Naive thymus-derived CD8-positive, alpha-beta T cell (primary cell): ENCODE data around the gene GSK3B. TPM values are rescaled to one million over a fixed set of nuclear protein-coding genes. Genes with fewer than 3 reads are reported as not detected.

Experiments
- ATAC-seq, 2 donors: fragments of 150-1000 bp; cut with Tn5 transposase in 1 of 2; sonication (Bioruptor Pico), chemical (Tn5 transposase) in 1 of 2; 1 replicate in 1 of 2; 2 replicates in 1 of 2; pipeline ENCODE4 v1.10.0; 2021; ENCODE audit warnings: mild to moderate bottlenecking in 2 of 2, moderate library complexity in 2 of 2
- POLR2A ChIA-PET: fragments of 350-600 bp; sonication (Branson Sonifier 250); formaldehyde crosslinking; loops from one replicate; lab custom pipeline; 2021; ENCODE audit warnings: antibody characterized with exemption; lab: Charles Lee
- DNase-seq, 10 donors: peaks; one replicate each; pipeline versions ENCODE4 v3.0.0 to v3.0.0-alpha.2; 2020 to 2022
- H3K27ac Mint-ChIP-seq, 10 donors: one replicate each; pipeline ENCODE4 v1.8.0; 2020 to 2022; ENCODE audit warnings: mild to moderate bottlenecking in 10 of 10, mixed read lengths in 10 of 10, moderate library complexity in 4 of 10, inconsistent platforms in 1 of 10
- H3K27me3 Mint-ChIP-seq, 5 donors: one replicate each; pipeline ENCODE4 v1.8.0; 2021 to 2022; ENCODE audit warnings: mixed read lengths in 5 of 5
- H3K36me3 Mint-ChIP-seq, 3 donors: one replicate each; pipeline ENCODE4 v1.8.0; 2020 to 2022; ENCODE audit warnings: mixed read lengths in 3 of 3, mild to moderate bottlenecking in 2 of 3, inconsistent platforms in 1 of 3
- H3K4me1 Mint-ChIP-seq, 4 donors: one replicate each; pipeline ENCODE4 v1.8.0; 2021 to 2022; ENCODE audit warnings: mixed read lengths in 4 of 4
- H3K4me3 Mint-ChIP-seq, 10 donors: one replicate each; pipeline ENCODE4 v1.8.0; 2020 to 2022; ENCODE audit warnings: mild to moderate bottlenecking in 10 of 10, mixed read lengths in 10 of 10, moderate library complexity in 6 of 10, inconsistent platforms in 1 of 10
- H3K9me3 Mint-ChIP-seq, 9 donors: one replicate each; pipeline ENCODE4 v1.8.0; 2020 to 2022; ENCODE audit warnings: mixed read lengths in 9 of 9, mild to moderate bottlenecking in 3 of 9, inconsistent platforms in 1 of 9, moderate library complexity in 1 of 9
- polyA plus RNA-seq, 3 donors: library from polyadenylated mRNA; unstranded; fragments of 300-500 nt; fragmentation: Illumina TruSeq; gene quantifications; one replicate each; pipeline ENCODE4 v1.2.3, GENCODE V29; 2021
- total RNA-seq, 8 experiments: library from RNA in 2 of 8; stranded (reverse) in 2 of 8; gene quantifications; one replicate each; pipeline ENCODE4 v1.2.3 and lab custom pipeline; 2021 to 2026

Gene GSK3B
- total and polyA plus RNA-seq, 5 experiments from 2014 or later = 12.7 to 38.5 (median 14.1) TPM

- POLR2A ChIA-PET = no interaction called here
- H3K4me3 Mint-ChIP-seq = no peak overlapping the region
- peaks cover 7 to 73% (median 37%) of the 10 kb centered on the region in 3 donors for H3K36me3 Mint-ChIP-seq
- peak overlapping the region in 1 of 10 donors; percentile 60 for H3K27ac Mint-ChIP-seq
- no peak for ATAC-seq
- DNase-seq = no peak
- H3K4me1 Mint-ChIP-seq = peaks cover 8 to 16% (median 10%) of the 10 kb centered on the region in 4 donors
- peaks cover 0 to 6% (median 0%) of the 10 kb centered on the region in 9 donors for H3K9me3 Mint-ChIP-seq
- no peaks in the 10 kb centered on the region for H3K27me3 Mint-ChIP-seq
These were observed 252.3 kb downstream of the GSK3B start for GRCh38 chr3:119841808-119842471.

DNA sequence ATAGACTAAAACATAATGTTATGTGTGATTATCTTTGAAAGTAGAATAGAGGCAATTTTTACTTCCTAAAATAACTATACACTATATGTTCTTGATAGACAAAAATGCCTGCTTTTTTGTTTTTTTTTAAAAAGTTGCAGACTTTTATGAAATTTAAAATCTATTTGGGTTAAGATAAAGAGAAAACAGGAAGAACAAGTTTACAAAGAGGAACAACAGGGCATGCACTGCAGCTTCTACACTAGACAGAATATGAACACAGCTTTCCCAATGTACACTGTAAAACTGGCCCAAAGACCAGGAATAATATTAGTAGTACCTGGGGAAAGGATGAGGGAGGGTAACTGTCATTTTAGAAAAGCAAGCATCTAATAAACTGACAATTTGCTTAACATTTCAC is 258.7 kb downstream of the GSK3B start:
- no peak for ATAC-seq
- POLR2A ChIA-PET = no interaction called here
- no peaks in the 10 kb centered on the region for H3K27me3 Mint-ChIP-seq
- H3K4me3 Mint-ChIP-seq = no peak overlapping the region
- DNase-seq = no peak
- H3K27ac Mint-ChIP-seq = peak overlapping the region in 2 of 10 donors; percentile 31 to 68
- no peaks in the 10 kb centered on the region for H3K9me3 Mint-ChIP-seq
- H3K4me1 Mint-ChIP-seq = peaks cover 1 to 13% (median 3%) of the 10 kb centered on the region in 4 donors
- H3K36me3 Mint-ChIP-seq = peaks cover 0 to 45% (median 12%) of the 10 kb centered on the region in 3 donors

- no peaks in the 10 kb centered on the region for H3K9me3 Mint-ChIP-seq
- POLR2A ChIA-PET = no interaction called here
- peaks cover 0 to 39% (median 9%) of the 10 kb centered on the region in 3 donors for H3K36me3 Mint-ChIP-seq
- H3K4me3 Mint-ChIP-seq = no peak overlapping the region
- H3K27ac Mint-ChIP-seq = no peak overlapping the region
- ATAC-seq = no peak
- H3K4me1 Mint-ChIP-seq = peaks cover 2 to 13% (median 5%) of the 10 kb centered on the region in 4 donors
- no peaks in the 10 kb centered on the region for H3K27me3 Mint-ChIP-seq
- no peak for DNase-seq
These were observed 259.4 kb downstream of the GSK3B start for GRCh38 chr3:119834754-119835370.

DNA sequence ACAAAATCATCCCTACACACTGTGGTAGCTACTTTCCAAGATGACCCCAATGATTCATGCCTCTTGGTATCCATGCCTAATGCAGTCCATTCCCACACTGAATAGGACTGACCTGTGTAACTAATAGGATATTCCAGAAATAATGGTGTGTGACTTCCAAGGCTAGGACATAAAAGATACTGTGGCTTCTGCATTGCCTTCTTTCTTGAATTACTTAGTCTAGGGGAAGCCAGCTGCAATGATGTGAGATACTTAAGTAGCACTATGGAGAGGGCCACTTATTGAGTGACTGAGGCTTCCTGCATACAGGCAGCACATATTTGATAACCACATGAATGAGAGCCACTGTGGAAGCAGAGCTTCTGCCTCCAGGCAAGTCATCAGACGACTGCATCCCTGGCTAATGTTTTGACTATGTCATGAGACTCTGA is 262.3 kb downstream of the GSK3B start:
- Mint-ChIP-seq H3K36me3 (peaks cover 0 to 24% (median 5%) of the 10 kb centered on the region in 3 donors), H3K27me3 (no peaks in the 10 kb centered on the region), H3K9me3 (no peaks in the 10 kb centered on the region), H3K27ac (peak overlapping the region in 2 of 10 donors; percentile 1 to 18), H3K4me3 (no peak overlapping the region), H3K4me1 (peaks cover 2 to 20% (median 5%) of the 10 kb centered on the region in 4 donors)
- POLR2A ChIA-PET = no interaction called here
- ATAC-seq (no peak), DNase-seq (no peak)

DNA sequence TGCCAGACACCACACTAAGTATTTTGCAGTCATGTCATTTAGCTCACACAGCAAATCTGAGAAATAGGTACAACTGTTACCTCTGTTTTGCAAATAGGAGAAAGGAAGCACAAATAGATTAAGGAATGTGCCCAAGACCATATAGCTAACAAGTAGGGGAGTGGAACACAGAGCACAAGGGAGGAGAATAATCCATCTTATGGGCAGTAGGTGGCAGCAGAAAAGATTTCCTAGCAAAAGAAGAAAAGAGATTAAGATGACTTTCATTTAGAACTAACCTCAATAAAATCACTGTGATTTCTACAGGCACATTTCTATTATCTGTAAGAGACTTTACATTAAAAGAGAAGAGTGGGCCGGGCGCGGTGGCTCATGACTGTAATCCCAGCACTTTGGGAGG is 263.2 kb downstream of the GSK3B start:
- POLR2A ChIA-PET = no interaction called here
- no peak overlapping the region for H3K4me3 Mint-ChIP-seq

GRCh38 chr3:119829420-119829819 is 264.8 kb downstream of the GSK3B start:
- peaks cover 0 to 29% (median 5%) of the 10 kb centered on the region in 3 donors for H3K36me3 Mint-ChIP-seq
- no peak for ATAC-seq
- H3K4me1 Mint-ChIP-seq = peaks cover 2 to 14% (median 6%) of the 10 kb centered on the region in 4 donors
- no peak overlapping the region for H3K4me3 Mint-ChIP-seq
- H3K27me3 Mint-ChIP-seq = no peaks in the 10 kb centered on the region
- POLR2A ChIA-PET = no interaction called here
- DNase-seq = no peak
- no peaks in the 10 kb centered on the region for H3K9me3 Mint-ChIP-seq
- H3K27ac Mint-ChIP-seq = peak overlapping the region in 3 of 10 donors; percentile 14 to 49 (median 27)

More for the DNA sequence above, 263.2 kb downstream of the GSK3B start:
- peak overlapping the region in 2 of 10 donors; percentile 38 to 49 for H3K27ac Mint-ChIP-seq
- DNase-seq (no peak), ATAC-seq (no peak)
- peaks cover 0 to 25% (median 2%) of the 10 kb centered on the region in 3 donors for H3K36me3 Mint-ChIP-seq
- peaks cover 2 to 16% (median 5%) of the 10 kb centered on the region in 4 donors for H3K4me1 Mint-ChIP-seq
- H3K27me3 Mint-ChIP-seq = no peaks in the 10 kb centered on the region
- no peaks in the 10 kb centered on the region for H3K9me3 Mint-ChIP-seq

DNA sequence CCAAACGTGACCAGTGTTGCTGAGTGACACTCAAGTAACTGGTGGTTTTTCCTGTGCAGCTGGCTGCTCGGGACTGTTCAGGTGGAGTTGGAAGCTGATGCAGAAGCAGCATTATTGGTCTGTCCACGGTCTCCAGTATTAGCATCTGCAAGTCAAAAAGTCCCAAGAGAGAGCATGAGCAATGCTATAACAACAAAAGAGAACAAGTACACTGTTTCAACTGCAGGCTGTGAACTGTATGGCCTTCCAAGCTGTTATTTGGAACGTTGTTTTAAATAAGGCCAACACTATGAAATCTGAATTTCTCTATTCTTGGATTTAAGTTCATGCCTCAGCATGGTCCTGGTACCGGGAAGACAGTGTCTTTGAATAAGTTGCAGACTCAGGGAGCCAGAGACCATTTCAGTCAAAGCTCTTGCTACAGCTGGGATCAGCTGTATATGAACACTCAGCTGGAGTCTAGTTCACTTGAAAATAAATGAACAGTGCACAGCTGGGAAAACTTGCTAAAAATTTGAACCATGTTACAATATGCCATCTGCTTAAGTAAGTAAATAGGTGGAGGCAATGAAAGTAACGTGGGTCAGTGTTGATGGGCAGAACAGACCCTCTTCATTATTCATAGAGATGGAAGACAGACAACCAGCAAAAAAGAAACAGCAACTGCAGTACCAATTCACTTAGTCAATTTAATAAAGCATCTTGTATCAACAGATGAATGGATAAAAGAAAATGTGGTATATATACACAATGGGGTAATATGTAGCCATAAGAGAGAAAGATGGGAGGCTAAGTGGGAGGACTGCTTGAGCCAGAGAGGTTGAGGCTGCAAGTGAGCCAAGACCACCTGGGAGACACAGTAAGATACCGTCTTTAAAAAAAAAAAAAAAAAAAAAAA is 267.3 kb downstream of the GSK3B start:
- Mint-ChIP-seq H3K4me3 (no peak overlapping the region), H3K27ac (peak overlapping the region in 1 of 10 donors; percentile 73), H3K4me1 (peaks cover 2 to 12% (median 5%) of the 10 kb centered on the region in 4 donors), H3K9me3 (no peaks in the 10 kb centered on the region), H3K27me3 (no peaks in the 10 kb centered on the region), H3K36me3 (peaks cover 0 to 24% (median 5%) of the 10 kb centered on the region in 3 donors)
- no peak for DNase-seq
- POLR2A ChIA-PET = no interaction called here
- no peak for ATAC-seq

- Mint-ChIP-seq H3K9me3 (no peaks in the 10 kb centered on the region), H3K27ac (peak overlapping the region in 4 of 10 donors; percentile 1 to 66 (median 34)), H3K4me1 (peaks cover 4 to 15% (median 7%) of the 10 kb centered on the region in 4 donors), H3K27me3 (no peaks in the 10 kb centered on the region), H3K36me3 (peaks cover 0 to 24% (median 5%) of the 10 kb centered on the region in 3 donors), H3K4me3 (no peak overlapping the region)
- POLR2A ChIA-PET = no interaction called here
- ATAC-seq (no peak), DNase-seq (no peak)
These were observed 268.4 kb downstream of the GSK3B start for GRCh38 chr3:119825820-119826219.

GRCh38 chr3:119819806-119820205 is 274.4 kb downstream of the GSK3B start:
- DNase-seq (no peak), ATAC-seq (no peak)
- H3K36me3 Mint-ChIP-seq = peaks cover 0 to 5% (median 0%) of the 10 kb centered on the region in 3 donors
- H3K27me3 Mint-ChIP-seq = peaks cover 0 to 4% (median under 1%) of the 10 kb centered on the region in 5 donors
- H3K4me3 Mint-ChIP-seq = no peak overlapping the region
- no peaks in the 10 kb centered on the region for H3K9me3 Mint-ChIP-seq
- no peak overlapping the region for H3K27ac Mint-ChIP-seq
- POLR2A ChIA-PET = no interaction called here
- peaks cover 0 to 8% (median 4%) of the 10 kb centered on the region in 4 donors for H3K4me1 Mint-ChIP-seq

- ATAC-seq (no peak), DNase-seq (no peak)
- H3K27me3 Mint-ChIP-seq = peaks cover 0 to 8% (median 2%) of the 10 kb centered on the region in 5 donors
- peaks cover 0 to 2% (median 0%) of the 10 kb centered on the region in 3 donors for H3K36me3 Mint-ChIP-seq
- no peaks in the 10 kb centered on the region for H3K9me3 Mint-ChIP-seq
- peaks cover 0 to 8% (median 5%) of the 10 kb centered on the region in 4 donors for H3K4me1 Mint-ChIP-seq
- no peak overlapping the region for H3K27ac Mint-ChIP-seq
- H3K4me3 Mint-ChIP-seq = no peak overlapping the region
- POLR2A ChIA-PET = no interaction called here
These were observed 275.3 kb downstream of the GSK3B start for GRCh38 chr3:119818937-119819336.

DNA sequence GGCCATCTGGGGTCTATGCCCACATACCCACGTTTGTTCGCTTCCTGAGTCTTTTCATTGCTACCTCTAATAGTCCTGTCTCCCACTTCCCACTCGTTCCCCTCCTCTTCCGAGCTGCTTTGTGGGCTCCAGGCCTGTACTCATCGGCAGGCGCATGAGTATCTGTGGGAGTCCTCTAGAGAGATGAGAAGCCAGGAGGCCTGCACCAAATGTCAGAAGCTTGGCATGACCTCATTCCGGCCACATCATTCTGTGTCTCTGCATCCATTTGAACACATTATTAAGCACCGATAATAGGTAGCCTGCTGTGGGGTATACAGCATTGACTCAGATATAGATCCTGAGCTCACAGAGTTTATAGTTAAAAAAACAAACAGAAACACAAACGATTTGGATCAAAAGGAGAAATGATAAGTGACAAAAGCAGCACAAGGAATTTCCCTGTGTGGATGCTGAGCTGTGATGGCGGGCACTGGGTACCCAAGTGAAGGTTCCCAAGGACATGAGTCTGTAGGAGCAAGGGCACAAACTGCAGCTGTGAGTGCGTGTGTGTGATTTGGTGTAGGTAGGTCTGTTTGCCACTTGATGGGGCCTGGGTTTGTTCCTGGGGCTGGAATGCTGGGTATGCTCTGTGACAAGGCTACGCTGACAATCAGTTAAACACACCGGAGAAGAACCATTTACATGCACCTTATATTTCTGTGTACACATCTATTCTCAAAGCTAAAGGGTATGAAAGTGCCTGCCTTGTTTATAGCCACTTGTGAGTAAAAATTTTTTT is 276.5 kb downstream of the GSK3B start:
- DNase-seq (no peak), ATAC-seq (no peak)
- POLR2A ChIA-PET = no interaction called here
- Mint-ChIP-seq H3K36me3 (no peaks in the 10 kb centered on the region), H3K27ac (no peak overlapping the region), H3K4me3 (no peak overlapping the region), H3K9me3 (no peaks in the 10 kb centered on the region), H3K27me3 (peaks cover 0 to 8% (median 2%) of the 10 kb centered on the region in 5 donors), H3K4me1 (peaks cover 0 to 8% (median 5%) of the 10 kb centered on the region in 4 donors)

- POLR2A ChIA-PET = no interaction called here
- no peaks in the 10 kb centered on the region for H3K9me3 Mint-ChIP-seq
- DNase-seq (no peak), ATAC-seq (no peak)
- H3K27ac Mint-ChIP-seq = no peak overlapping the region
- H3K4me1 Mint-ChIP-seq = peaks cover 0 to 8% (median 5%) of the 10 kb centered on the region in 4 donors
- H3K4me3 Mint-ChIP-seq = no peak overlapping the region
- no peaks in the 10 kb centered on the region for H3K36me3 Mint-ChIP-seq
- H3K27me3 Mint-ChIP-seq = peaks cover 0 to 8% (median 2%) of the 10 kb centered on the region in 5 donors
These were observed 277.2 kb downstream of the GSK3B start for GRCh38 chr3:119817071-119817470.
